NB4 (cell line): ENCODE measurements around the gene MAST4.

ENCODE experiments used
- CTCF ChIP-seq: IDR thresholded peaks from one replicate; pipeline ENCODE4 v1.5.1; 2012; ENCODE audit warnings: low read depth, low read length
- MYC ChIP-seq: IDR thresholded peaks from 2 replicates; pipeline ENCODE4 v1.6.1; 2011; ENCODE audit warnings: low read depth, low read length
- POLR2A ChIP-seq: IDR thresholded peaks from 2 replicates; pipeline ENCODE4 v1.6.1; 2011; ENCODE audit warnings: mild to moderate bottlenecking; ENCODE audit not compliant: insufficient read length; ENCODE audit errors: extremely low read depth
- TF ChIP-seq, protein P1 (sequence below): IDR thresholded peaks from 2 replicates; pipeline ENCODE4 v1.6.1; 2011; ENCODE audit warnings: low read depth, low read length

DNA sequence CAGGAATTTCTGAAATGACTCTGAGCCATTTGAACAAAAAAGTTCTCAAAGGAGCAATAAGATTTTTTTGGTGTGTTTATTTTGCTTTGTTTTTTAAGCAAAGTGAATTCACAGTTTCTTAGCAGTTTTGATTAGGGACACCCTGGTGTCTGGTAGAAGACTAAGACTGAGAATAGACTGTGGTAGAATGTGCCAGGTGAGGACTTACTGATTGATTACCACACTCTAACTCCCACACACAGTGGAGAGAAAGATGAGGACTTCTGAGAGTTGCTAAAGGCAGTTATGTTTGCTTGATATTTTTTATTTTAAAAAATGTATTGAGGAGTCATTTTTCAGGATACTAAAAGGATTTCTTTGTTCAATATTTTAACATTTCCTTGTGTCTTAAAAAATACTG is 425.3 kb downstream of the MAST4 start:
- no peak for TF ChIP-seq MYC
- TF ChIP-seq CTCF = no peak
- no peak for TF ChIP-seq POLR2A
- TF ChIP-seq, protein P1, sequence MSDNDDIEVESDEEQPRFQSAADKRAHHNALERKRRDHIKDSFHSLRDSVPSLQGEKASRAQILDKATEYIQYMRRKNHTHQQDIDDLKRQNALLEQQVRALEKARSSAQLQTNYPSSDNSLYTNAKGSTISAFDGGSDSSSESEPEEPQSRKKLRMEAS = no peak
